Activated T-helper 9 cell treated with anti-CD3 and anti-CD28 coated beads, Interleukin-2, amount 50 U/mL, for 16 hours (primary cell): Measurements from ENCODE around the gene EVI5.

Experiments
- DNase-seq: peaks from one replicate; pipeline ENCODE4 v3.0.0-alpha.2; 2020; ENCODE audit warnings: low read depth

EVI5 gene

DNA sequence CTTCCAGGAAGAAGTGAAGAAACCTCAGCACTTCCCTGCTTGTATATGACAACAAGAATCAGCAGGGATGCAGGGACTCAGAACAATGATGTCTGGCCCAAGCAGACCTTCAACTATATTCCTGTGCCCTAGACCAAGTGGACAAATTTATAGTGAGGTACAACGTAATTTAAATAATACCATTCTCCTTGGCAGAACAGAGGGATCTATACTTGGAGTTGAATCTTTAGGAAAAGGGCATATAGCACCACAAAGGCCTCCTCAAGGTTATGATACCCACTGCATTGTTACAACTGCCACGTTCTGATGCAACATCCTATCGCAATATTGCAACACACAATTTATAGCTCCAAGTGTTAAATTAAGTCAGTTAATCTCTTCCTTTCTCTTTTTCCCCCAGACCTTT, 269.1 kb downstream of the EVI5 start:
- no peak for DNase-seq

- no peak for DNase-seq
These were observed 273.4 kb downstream of the EVI5 start for GRCh38 chr1:92511541-92511940.

DNA sequence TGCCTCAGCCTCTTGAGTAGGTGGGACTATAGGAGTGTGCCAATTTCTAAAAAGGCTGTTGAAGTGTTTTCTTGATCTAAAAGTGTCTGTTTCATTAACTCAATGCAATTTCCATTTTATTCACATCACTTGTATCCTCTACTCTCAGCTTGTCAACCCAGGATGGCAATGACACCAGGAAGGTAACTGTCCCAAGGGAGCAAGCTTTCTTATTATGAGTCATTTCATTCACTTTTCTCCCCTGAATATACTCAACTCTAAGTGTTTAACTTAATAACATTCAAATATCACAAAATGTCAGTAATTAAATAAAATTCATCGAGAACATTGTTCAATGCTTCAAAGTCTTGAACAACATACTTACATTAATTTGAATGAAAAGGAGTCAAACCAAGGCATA, 275.3 kb downstream of the EVI5 start:
- no peak for DNase-seq

- no peak for DNase-seq
These were observed 279.8 kb downstream of the EVI5 start for GRCh38 chr1:92505015-92505692.

DNA sequence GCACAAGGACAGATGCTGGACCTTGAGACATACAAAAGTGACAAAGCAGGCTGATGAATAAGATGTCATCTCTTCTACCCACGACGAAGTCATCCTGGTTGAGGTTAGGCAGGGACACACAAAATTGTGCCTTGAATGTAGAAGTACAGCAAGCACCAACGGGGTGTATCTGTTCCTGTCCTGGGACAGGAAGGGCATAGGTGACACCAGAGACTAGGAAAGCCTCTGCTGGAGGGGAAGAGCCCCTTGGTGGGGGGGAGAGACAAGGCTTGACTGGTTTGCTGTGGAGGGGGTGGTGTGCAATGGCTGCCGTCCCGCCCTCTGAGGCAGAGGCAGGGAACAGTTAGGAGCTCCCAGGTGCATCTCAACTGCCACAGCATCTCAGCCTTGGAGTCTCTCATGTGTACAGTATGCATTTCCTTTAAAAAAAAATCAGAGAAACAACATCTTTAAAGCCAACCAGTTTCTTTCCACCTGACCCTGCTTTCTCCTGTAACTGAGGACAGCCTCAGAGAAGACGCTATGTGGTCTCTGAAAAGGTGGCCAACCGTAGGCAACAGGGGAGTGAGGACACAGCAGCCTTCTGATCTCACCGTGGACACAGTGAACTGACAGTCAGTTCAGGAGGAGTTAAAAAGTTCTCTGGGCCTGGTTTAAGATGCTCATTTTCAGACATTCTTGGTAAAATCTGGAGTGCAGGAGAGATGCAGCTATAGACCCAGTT, 280.5 kb downstream of the EVI5 start:
- no peak for DNase-seq

GRCh38 chr1:92503926-92504285, 281.0 kb downstream of the EVI5 start:
- DNase-seq: no peak

GRCh38 chr1:92503043-92503925, 281.6 kb downstream of the EVI5 start:
- DNase-seq: no peak

DNA sequence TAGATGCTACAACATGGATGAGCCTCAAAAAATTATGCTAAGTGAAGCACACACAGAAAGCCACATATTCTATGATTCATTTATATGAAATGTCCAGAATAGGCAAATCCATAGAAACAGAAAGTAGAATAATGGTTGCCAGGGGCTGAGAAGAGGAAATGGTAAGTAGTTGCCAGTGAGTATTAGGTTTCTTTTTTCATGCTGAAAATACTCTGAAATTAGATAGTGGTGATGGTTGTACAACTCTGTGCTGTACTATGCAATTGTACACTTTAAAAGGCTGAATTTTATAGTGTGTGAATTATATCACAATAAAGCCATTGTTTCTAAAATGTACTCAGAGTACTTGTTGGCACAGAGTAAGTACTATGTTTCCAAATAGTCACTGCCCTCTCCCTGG, 282.7 kb downstream of the EVI5 start:
- DNase-seq: no peak

GRCh38 chr1:92500552-92500951, 284.4 kb downstream of the EVI5 start:
- DNase-seq: no peak

GRCh38 chr1:92495392-92496063, 289.4 kb downstream of the EVI5 start:
- DNase-seq: no peak

DNA sequence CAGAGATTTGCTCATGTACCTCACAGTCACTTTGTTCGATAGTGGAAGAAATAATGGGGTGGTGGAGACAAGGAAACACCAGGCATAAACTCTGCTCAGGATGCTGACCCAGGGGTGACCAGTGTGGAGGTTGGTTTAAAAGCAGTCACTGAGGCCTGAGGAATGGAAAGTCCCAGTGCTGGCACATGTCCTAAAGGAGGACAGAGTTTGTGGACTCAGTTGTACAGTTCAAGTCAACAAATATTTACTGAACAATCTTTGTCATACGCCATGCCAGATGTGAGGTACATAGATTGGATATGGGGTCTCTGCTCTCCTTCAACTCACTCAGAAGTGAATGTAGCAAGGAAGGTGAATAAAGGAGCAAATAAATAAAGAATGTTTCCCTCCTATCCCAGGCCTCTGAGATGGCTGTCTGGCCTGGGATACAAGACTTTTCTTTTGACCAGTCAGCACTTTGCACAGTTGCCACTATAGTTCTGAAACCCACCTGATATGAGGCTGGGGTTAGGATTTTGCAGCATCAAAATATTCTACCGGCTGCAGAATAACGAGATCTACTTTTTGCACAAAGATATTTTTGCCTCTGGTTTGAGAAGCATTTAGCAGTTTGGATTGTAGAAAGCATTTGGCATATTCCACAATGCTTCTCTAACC, 290.3 kb downstream of the EVI5 start:
- DNase-seq: no peak

DNA sequence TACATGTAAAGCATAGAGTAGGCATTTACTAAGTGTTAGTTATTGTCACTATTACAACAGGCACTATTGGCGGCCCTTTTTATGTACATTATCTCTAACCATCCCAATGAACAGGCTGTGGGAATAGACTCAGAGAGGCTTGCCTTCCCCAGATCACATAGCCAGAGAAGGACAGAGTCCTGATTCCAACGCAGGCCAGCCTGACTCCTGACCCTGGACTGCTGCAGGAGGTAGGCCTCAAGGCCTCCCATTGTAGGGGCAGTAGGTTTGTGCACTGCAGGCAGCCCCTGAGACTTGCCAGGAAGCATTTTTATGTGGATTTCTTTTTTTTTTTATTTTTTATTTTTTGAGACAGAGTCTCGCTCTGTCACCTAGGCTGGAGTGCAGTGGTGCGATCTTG, 291.8 kb downstream of the EVI5 start:
- no peak for DNase-seq

- no peak for DNase-seq
These were observed 296.1 kb downstream of the EVI5 start for GRCh38 chr1:92488832-92489231.

- DNase-seq: no peak
These were observed 296.5 kb downstream of the EVI5 start for GRCh38 chr1:92488416-92488815.

- no peak for DNase-seq
These were observed 297.8 kb downstream of the EVI5 start for GRCh38 chr1:92487078-92487605.

DNA sequence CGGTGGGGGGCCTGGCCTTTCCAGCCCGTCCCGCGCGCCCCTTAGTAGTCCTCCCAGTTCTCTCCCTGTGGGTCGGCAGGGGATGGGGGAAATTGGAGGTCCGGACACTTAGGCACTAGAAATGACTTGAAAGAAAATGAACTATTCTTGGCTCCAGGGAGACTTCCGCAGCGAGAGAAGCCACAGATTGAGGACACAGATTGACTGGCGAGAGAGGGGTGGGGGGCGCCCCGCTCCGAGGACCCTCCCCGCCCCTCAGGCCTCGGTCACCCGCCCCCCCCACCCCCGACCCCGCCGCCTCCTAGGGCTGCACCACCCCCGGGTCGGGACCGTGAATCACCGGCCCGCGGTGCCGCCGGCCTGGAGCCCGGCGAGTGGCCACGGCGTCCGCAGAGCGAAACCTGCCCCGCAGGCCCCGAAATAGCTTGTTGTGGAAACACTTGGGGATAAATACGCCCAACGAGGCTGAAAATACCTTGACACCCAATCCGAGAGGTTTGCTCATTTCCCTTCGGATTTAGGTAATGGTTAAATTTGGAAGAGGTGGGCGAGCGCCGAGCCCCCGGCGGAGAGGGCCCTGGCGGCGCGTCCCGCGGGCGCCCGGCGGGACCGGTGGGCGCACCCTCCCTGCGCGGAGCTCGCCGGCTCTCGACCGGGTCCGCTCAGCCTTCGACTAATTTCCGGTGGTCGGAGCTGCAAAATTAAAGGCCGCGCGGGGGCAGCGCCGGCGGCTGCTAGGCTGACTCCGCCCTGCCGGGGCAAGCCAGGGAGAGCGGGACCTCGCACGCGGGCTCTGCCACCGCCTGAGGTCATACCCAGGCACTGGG, 298.4 kb downstream of the EVI5 start, which contains the start of gene GFI1:
GFI1 (minus strand) TSS at position 675 of the 827 bp plus-strand sequence. CDS start 3,438 bp downstream, outside the sequence.
- peak; percentile 67 for DNase-seq

- DNase-seq: peak; percentile 86
These were observed 299.3 kb downstream of the EVI5 start for GRCh38 chr1:92485381-92486250.

- DNase-seq: peak; percentile 58
These were observed 300.2 kb downstream of the EVI5 start for GRCh38 chr1:92484472-92485380.
